Bronchial epithelial cell (primary cell): ENCODE data around the gene RNF5. TPM values are rescaled to one million over a fixed set of nuclear protein-coding genes. Genes with fewer than 3 reads are reported as not detected.

Experiments used
- DNase-seq: peaks from one replicate; pipeline ENCODE4 v3.0.0-alpha.2; 2010; ENCODE audit warnings: low read depth
- FAIRE-seq: peaks from 2 replicates; lab custom pipeline; 2011; peaks lifted over from hg19 to GRCh38; lab: Jason Lieb, UNC
- H3K27me3 ChIP-seq: 2 replicates; pipeline ENCODE4 v1.5.1; 2011; ENCODE audit warnings: low read length; ENCODE audit not compliant: control insufficient read depth, insufficient read depth
- H3K36me3 ChIP-seq: 2 replicates; pipeline ENCODE4 v1.5.1; 2011; ENCODE audit warnings: low read length; ENCODE audit not compliant: control insufficient read depth, insufficient read depth
- H3K4me3 ChIP-seq: 2 replicates; pipeline ENCODE4 v1.5.1; 2011; ENCODE audit warnings: mild to moderate bottlenecking, low read depth, low read length, control low read depth
- total RNA-seq: library from RNA; depleted of rRNA; stranded (reverse); fragments of >200 nt; gene quantifications from 2 replicates; pipeline ENCODE4 v1.2.1, GENCODE V29; 2014
- TF ChIP-seq, protein P1 (sequence below): IDR thresholded peaks from 2 replicates; pipeline ENCODE4 v1.5.1; 2011; ENCODE audit warnings: mild to moderate bottlenecking, moderate library complexity, low read length, control low read depth, inconsistent platforms; ENCODE audit not compliant: insufficient read depth, severe bottlenecking

The RNF5 gene
- total RNA-seq, 1 donor from 2014 or later: 50.5 TPM

GRCh38 chr6:32151181-32151862 lies 26.9 kb upstream of the RNF5 start:
- TF ChIP-seq, protein P1, sequence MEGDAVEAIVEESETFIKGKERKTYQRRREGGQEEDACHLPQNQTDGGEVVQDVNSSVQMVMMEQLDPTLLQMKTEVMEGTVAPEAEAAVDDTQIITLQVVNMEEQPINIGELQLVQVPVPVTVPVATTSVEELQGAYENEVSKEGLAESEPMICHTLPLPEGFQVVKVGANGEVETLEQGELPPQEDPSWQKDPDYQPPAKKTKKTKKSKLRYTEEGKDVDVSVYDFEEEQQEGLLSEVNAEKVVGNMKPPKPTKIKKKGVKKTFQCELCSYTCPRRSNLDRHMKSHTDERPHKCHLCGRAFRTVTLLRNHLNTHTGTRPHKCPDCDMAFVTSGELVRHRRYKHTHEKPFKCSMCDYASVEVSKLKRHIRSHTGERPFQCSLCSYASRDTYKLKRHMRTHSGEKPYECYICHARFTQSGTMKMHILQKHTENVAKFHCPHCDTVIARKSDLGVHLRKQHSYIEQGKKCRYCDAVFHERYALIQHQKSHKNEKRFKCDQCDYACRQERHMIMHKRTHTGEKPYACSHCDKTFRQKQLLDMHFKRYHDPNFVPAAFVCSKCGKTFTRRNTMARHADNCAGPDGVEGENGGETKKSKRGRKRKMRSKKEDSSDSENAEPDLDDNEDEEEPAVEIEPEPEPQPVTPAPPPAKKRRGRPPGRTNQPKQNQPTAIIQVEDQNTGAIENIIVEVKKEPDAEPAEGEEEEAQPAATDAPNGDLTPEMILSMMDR: no peak
- DNase-seq (no peak), FAIRE-seq (no peak)
- no peak overlapping the region for H3K4me3 ChIP-seq
- peaks cover 3% of the 10 kb centered on the region for H3K36me3 ChIP-seq
- H3K27me3 ChIP-seq: no peaks in the 10 kb centered on the region

- Histone ChIP-seq H3K36me3 (peaks cover 3% of the 10 kb centered on the region), H3K27me3 (no peaks in the 10 kb centered on the region), H3K4me3 (peak within 1 kb of the TSS; percentile 91)
- no peak for FAIRE-seq
- DNase-seq: no peak
- TF ChIP-seq, protein P1: no peak
Observed at GRCh38 chr6:32151863-32152768, 26.1 kb upstream of the RNF5 start, which contains the start of gene PRRT1. PRRT1 (minus strand) TSS chr6:32151939; CDS start chr6:32151827, 112 bp downstream.

DNA sequence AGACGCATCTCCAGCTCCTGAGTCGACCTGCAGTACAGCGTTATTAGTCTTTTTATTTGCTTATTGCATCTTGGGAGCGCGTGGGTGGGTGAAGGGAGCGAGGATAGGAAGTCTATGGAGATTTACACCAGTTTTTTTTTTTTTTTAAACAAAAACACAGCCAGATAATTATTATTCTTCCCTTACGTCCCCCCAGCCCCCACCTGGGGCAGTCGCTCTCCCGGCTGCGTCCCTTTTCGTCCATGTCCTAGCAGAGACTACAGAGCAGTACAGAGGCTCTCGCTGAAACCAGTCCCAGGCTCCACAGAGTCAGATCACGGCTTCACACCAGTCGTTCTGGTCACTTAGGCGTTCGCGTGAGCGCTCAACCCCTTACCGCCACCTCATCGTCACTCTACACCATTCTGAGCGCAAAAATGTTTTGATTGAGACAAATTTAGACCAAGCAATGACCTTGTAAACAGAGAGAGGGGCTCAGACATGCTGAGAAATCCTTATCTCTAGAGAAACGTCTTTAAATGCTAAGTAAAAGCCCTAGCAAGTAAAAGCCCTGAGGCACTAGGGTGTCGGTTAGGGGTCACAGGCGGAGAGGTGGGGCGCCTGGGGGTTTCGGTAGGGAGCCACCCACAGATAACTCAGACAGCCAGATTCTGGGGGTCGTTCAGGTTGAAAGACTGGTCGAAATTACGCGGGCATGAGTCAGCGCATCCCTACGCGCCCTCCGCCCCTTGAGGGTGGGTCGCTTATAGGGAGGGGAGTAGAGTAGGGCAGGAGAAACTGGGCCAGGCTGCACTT lies 25.2 kb upstream of the RNF5 start:
- TF ChIP-seq, protein P1: no peak
- peak; percentile 47 for DNase-seq
- Histone ChIP-seq H3K4me3 (peak overlapping the region; percentile 91), H3K27me3 (no peaks in the 10 kb centered on the region), H3K36me3 (peaks cover 6% of the 10 kb centered on the region)
- FAIRE-seq: no peak

DNA sequence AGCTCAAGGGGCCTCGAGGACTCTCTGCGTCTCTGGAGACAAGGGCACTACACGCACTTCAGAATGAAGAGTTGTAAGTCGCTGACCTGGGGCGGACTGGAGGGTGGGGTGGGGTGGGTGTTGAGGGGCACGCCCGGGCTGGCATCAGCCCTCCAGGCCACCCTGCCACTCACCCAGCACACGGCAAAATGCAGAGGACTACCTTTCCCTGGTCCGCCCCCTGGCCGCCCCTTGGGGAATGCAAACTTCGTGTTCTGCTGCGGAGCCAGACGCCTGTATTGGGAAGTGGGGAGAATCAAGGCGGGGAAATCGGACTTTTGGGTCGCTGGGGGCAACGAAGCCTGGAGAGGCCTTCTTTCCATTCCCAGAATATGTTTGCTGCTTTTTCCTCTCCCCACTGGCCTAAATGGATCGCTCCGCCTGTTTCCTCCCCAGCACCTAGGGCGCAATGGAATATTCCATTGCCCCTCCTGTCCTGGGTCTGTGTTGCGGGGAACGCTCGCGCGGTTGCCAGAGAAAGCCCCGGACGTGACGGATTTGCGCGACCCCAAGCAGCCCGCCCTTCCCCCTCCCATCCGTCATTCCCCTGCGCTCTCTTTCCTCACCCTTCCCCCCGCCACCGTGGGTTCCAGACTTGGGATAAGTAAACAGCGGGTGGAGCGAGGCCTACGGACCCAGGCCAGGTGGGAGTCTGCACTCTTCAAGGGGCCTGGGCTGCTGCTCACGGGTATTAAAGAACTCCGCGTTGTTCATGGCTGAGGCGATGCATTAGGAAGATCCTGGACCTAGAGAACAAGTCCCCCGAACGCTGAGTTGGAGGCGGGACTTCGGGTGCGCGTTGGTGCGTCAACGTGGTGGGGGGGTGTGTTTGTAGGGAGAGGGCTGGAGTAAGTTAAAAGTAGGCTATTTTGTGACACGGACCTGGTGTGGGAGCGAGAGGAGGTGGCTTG lies 24.4 kb upstream of the RNF5 start, which contains the start of gene PPT2:
TSS of gene PPT2 (plus strand) at position 578 of the 950 bp plus-strand sequence. CDS start 454 bp downstream, outside the sequence.
- Histone ChIP-seq H3K4me3 (peak within 1 kb of the TSS; percentile 91), H3K36me3 (peaks cover 7% of the 10 kb centered on the region), H3K27me3 (no peaks in the 10 kb centered on the region)
- FAIRE-seq (no peak), DNase-seq (peak; percentile 75)
- TF ChIP-seq, protein P1: peak; percentile 39
